Trophoblast cell (in vitro differentiated cells and primary cell): ENCODE results near the gene FIBCD1. TPM values are rescaled to one million over a fixed set of nuclear protein-coding genes. Genes with fewer than 3 reads are reported as not detected.

Experiments
- DNase-seq, 2 donors: peaks; one replicate each; pipeline ENCODE4 v3.0.0-alpha.2; 2016
- H2AFZ ChIP-seq: 2 replicates; pipeline ENCODE4 v1.6.1; 2013; ENCODE audit warnings: low read length, moderate library complexity, mild to moderate bottlenecking; ENCODE audit not compliant: insufficient read depth, poor library complexity
- H2AK5ac ChIP-seq: 2 replicates; pipeline ENCODE4 v1.6.1; 2013; ENCODE audit warnings: mild to moderate bottlenecking, low read length
- H2BK120ac ChIP-seq: 2 replicates; pipeline ENCODE4 v1.6.1; 2013; ENCODE audit warnings: low read length, mild to moderate bottlenecking, moderate library complexity; ENCODE audit not compliant: insufficient read depth, poor library complexity
- H2BK12ac ChIP-seq: 2 replicates; pipeline ENCODE4 v1.6.1; 2013; ENCODE audit warnings: mild to moderate bottlenecking, low read length, moderate library complexity
- H2BK5ac ChIP-seq: 2 replicates; pipeline ENCODE4 v1.6.1; 2013; ENCODE audit warnings: low read length, low read depth, moderate library complexity, mild to moderate bottlenecking; ENCODE audit not compliant: poor library complexity
- H3K14ac ChIP-seq: 2 replicates; pipeline ENCODE4 v1.6.1; 2013; ENCODE audit warnings: mild to moderate bottlenecking, low read length
- H3K18ac ChIP-seq: 2 replicates; pipeline ENCODE4 v1.6.1; 2013; ENCODE audit warnings: mild to moderate bottlenecking, low read length
- H3K23ac ChIP-seq: 2 replicates; pipeline ENCODE4 v1.6.1; 2013; ENCODE audit warnings: low read length
- H3K27ac ChIP-seq: 2 replicates; pipeline ENCODE4 v1.5.1; 2013; ENCODE audit warnings: low read depth, mild to moderate bottlenecking, inconsistent platforms, low read length, moderate library complexity
- H3K27me3 ChIP-seq: 2 replicates; pipeline ENCODE4 v1.6.1; 2013; ENCODE audit warnings: inconsistent platforms, mild to moderate bottlenecking, low read length, moderate library complexity; ENCODE audit not compliant: insufficient read depth
- H3K36me3 ChIP-seq, 2 experiments: 1 replicate in 1 of 2; 2 replicates in 1 of 2; pipeline ENCODE4 v1.6.1; 2013; ENCODE audit warnings: low read length in 2 of 2, mild to moderate bottlenecking in 2 of 2, moderate library complexity in 1 of 2; ENCODE audit not compliant: insufficient read depth in 2 of 2, control insufficient read depth in 1 of 2
- H3K4ac ChIP-seq: 2 replicates; pipeline ENCODE4 v1.6.1; 2013; ENCODE audit warnings: low read depth, mild to moderate bottlenecking, low read length, moderate library complexity
- H3K4me1 ChIP-seq, 2 experiments: 1 replicate in 1 of 2; 2 replicates in 1 of 2; pipeline ENCODE4 v1.6.1; 2013; ENCODE audit warnings: low read length in 2 of 2, mild to moderate bottlenecking in 2 of 2, moderate library complexity in 1 of 2; ENCODE audit not compliant: insufficient read depth in 2 of 2, control insufficient read depth in 1 of 2
- H3K4me2 ChIP-seq: 2 replicates; pipeline ENCODE4 v1.6.1; 2013; ENCODE audit warnings: inconsistent platforms, mild to moderate bottlenecking, low read length, moderate library complexity
- H3K4me3 ChIP-seq: 2 replicates; pipeline ENCODE4 v1.5.1; 2013; ENCODE audit warnings: mild to moderate bottlenecking, low read depth, low read length, inconsistent platforms
- H3K79me1 ChIP-seq: one replicate; pipeline ENCODE4 v1.6.1; 2013; ENCODE audit warnings: low read length
- H3K79me2 ChIP-seq: 2 replicates; pipeline ENCODE4 v1.6.1; 2013; ENCODE audit warnings: low read length, mild to moderate bottlenecking; ENCODE audit not compliant: control insufficient read depth, insufficient read depth, poor library complexity
- H3K9ac ChIP-seq: 2 replicates; pipeline ENCODE4 v1.6.1; 2013; ENCODE audit warnings: mild to moderate bottlenecking, low read length
- H3K9me3 ChIP-seq: 2 replicates; pipeline ENCODE4 v1.6.1; 2013; ENCODE audit warnings: low read depth, mild to moderate bottlenecking, control low read depth, inconsistent platforms, low read length; ENCODE audit not compliant: insufficient read depth
- H4K12ac ChIP-seq: 2 replicates; pipeline ENCODE4 v1.6.1; 2013; ENCODE audit warnings: low read depth, mild to moderate bottlenecking, low read length, moderate library complexity
- H4K8ac ChIP-seq: 2 replicates; pipeline ENCODE4 v1.6.1; 2013; ENCODE audit warnings: low read depth, mild to moderate bottlenecking, low read length, moderate library complexity
- H4K91ac ChIP-seq: one replicate; pipeline ENCODE4 v1.6.1; 2013; ENCODE audit warnings: low read depth, mild to moderate bottlenecking, low read length, moderate library complexity
- WGBS: extraction: QIAGEN DNeasy Blood & Tissue Kit; methylation state at CpG from one replicate; pipeline ENCODE4 v1.1.7; 2013; ENCODE audit warnings: missing lambda C conversion rate; ENCODE audit not compliant: insufficient read length, insufficient coverage; ENCODE audit errors: extremely low coverage; 5-methylcytosine and 5-hydroxymethylcytosine counted together
- polyA plus RNA-seq: library from polyadenylated mRNA; stranded (reverse); fragments of 200-250 nt; gene quantifications from 2 replicates; pipeline ENCODE4 v1.2.3, GENCODE V29; 2013

Gene FIBCD1, protein sequence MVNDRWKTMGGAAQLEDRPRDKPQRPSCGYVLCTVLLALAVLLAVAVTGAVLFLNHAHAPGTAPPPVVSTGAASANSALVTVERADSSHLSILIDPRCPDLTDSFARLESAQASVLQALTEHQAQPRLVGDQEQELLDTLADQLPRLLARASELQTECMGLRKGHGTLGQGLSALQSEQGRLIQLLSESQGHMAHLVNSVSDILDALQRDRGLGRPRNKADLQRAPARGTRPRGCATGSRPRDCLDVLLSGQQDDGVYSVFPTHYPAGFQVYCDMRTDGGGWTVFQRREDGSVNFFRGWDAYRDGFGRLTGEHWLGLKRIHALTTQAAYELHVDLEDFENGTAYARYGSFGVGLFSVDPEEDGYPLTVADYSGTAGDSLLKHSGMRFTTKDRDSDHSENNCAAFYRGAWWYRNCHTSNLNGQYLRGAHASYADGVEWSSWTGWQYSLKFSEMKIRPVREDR
- polyA plus RNA-seq = 83.3 and 85.3 TPM in 2 replicates

- Histone ChIP-seq H3K27me3 (peaks cover 32% of the 10 kb centered on the region), H3K4me2 (peak within 1 kb of the TSS; percentile 80)
Measured at GRCh38 chr9:130938652-130939404, at the start of gene FIBCD1. FIBCD1 (minus strand) TSS chr9:130939247; CDS start chr9:130938607, 640 bp downstream.

GRCh38 chr9:130988400-130988747 is 49.3 kb upstream of the FIBCD1 start:
- H3K14ac ChIP-seq = no peak overlapping the region
- no peak overlapping the region for H4K91ac ChIP-seq
- H3K79me2 ChIP-seq = no peaks in the 10 kb centered on the region
- no peaks in the 10 kb centered on the region for H3K4me1 ChIP-seq
- no peaks in the 10 kb centered on the region for H3K27me3 ChIP-seq
- H4K8ac ChIP-seq = no peak overlapping the region
- no CpG with 5 or more reads among the region's 2 CpGs for WGBS
- no peak overlapping the region for H2BK120ac ChIP-seq
- H3K36me3 ChIP-seq = no peaks in the 10 kb centered on the region
- no peak overlapping the region for H3K4me2 ChIP-seq
- H3K9me3 ChIP-seq = no peaks in the 10 kb centered on the region
- no peak overlapping the region for H3K27ac ChIP-seq
- no peak overlapping the region for H2BK5ac ChIP-seq
- no peaks in the 10 kb centered on the region for H3K79me1 ChIP-seq
- no peak overlapping the region for H2AFZ ChIP-seq
- no peak overlapping the region for H3K18ac ChIP-seq
- H3K9ac ChIP-seq = no peak overlapping the region
- no peak overlapping the region for H3K4ac ChIP-seq
- H2BK12ac ChIP-seq = no peak overlapping the region
- H2AK5ac ChIP-seq = no peak overlapping the region
- no peak overlapping the region for H3K23ac ChIP-seq
- no peak overlapping the region for H4K12ac ChIP-seq
- H3K4me3 ChIP-seq = no peak overlapping the region
- DNase-seq = no peak

More at GRCh38 chr9:130938652-130939404, at the start of gene FIBCD1:
- Histone ChIP-seq H3K4me3 (peak within 1 kb of the TSS; percentile 52), H2BK5ac (no peak within 1 kb of the TSS), H2BK120ac (peak within 1 kb of the TSS; percentile 55), H2BK12ac (no peak within 1 kb of the TSS), H4K8ac (peak within 1 kb of the TSS; percentile 51), H3K9me3 (no peaks in the 10 kb centered on the region), H3K27ac (peak within 1 kb of the TSS; percentile 4), H4K91ac (peak within 1 kb of the TSS; percentile 44), H3K18ac (no peak within 1 kb of the TSS), H3K14ac (peak within 1 kb of the TSS; percentile 26), H2AFZ (peak within 1 kb of the TSS; percentile 31), H3K23ac (no peak within 1 kb of the TSS), H3K79me2 (no peaks in the 10 kb centered on the region), H2AK5ac (no peak within 1 kb of the TSS), H3K4ac (no peak within 1 kb of the TSS), H3K4me1 (peaks cover 21 to 23% of the 10 kb centered on the region in 2 experiments), H4K12ac (no peak within 1 kb of the TSS), H3K79me1 (no peaks in the 10 kb centered on the region), H3K36me3 (no peaks in the 10 kb centered on the region), H3K9ac (no peak within 1 kb of the TSS)
- DNase-seq = peak in 1 of 2 donors; percentile 8
- no CpG with 5 or more reads among the region's 98 CpGs for WGBS

DNA sequence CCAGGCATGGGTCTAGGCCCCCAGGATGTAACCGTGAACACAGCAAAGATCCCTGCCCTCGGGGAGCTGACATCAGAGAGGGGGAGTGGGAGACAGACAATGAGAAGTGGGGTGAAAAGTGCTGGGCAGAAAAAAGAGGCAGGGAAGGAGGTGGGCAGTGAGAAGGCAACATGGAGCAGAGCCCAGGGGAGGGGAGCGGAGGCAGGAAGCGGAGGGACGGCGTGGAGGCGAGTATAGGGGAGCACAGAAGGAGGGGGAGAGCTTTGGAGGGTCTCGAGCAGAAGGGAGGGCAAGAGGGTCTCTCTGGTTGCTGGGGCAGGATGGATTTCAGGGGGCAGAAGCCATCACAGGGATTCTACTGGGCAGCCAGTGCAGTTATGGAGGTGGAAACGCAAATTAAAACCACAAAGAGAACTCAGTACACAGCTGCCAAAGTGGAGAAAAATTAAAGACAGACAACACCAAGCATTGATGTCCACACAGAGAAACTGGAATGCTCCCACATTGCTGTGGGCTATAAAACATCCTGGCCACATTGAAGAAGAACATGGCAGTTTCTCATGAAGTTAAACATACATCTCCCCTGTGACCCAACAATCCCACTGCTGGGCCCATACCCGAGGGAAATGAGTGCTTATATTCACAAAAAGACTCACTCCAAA is 48.8 kb upstream of the FIBCD1 start:
- Histone ChIP-seq H4K8ac (no peak overlapping the region), H3K4me1 (no peaks in the 10 kb centered on the region), H3K4me3 (no peak overlapping the region), H3K9me3 (no peaks in the 10 kb centered on the region), H3K4me2 (no peak overlapping the region), H3K27ac (no peak overlapping the region), H2AFZ (no peak overlapping the region), H3K14ac (no peak overlapping the region), H3K36me3 (no peaks in the 10 kb centered on the region), H2BK120ac (no peak overlapping the region), H2BK12ac (no peak overlapping the region), H3K27me3 (no peaks in the 10 kb centered on the region), H3K23ac (no peak overlapping the region), H3K79me1 (no peaks in the 10 kb centered on the region), H3K9ac (no peak overlapping the region), H3K4ac (no peak overlapping the region), H2BK5ac (no peak overlapping the region), H2AK5ac (no peak overlapping the region), H4K91ac (no peak overlapping the region), H4K12ac (no peak overlapping the region), H3K18ac (no peak overlapping the region), H3K79me2 (no peaks in the 10 kb centered on the region)
- no peak for DNase-seq
- WGBS = no CpG with 5 or more reads among the region's 10 CpGs

GRCh38 chr9:130987054-130987453 is 48.0 kb upstream of the FIBCD1 start:
- H2BK5ac ChIP-seq = no peak overlapping the region
- no peak overlapping the region for H3K4ac ChIP-seq
- no peak overlapping the region for H2AK5ac ChIP-seq
- H2BK120ac ChIP-seq = no peak overlapping the region
- no peak overlapping the region for H2BK12ac ChIP-seq
- no peaks in the 10 kb centered on the region for H3K9me3 ChIP-seq
- H3K4me3 ChIP-seq = no peak overlapping the region
- H3K36me3 ChIP-seq = no peaks in the 10 kb centered on the region
- no peak overlapping the region for H3K4me2 ChIP-seq
- H4K91ac ChIP-seq = no peak overlapping the region
- H3K79me1 ChIP-seq = no peaks in the 10 kb centered on the region
- H2AFZ ChIP-seq = no peak overlapping the region
- WGBS = no CpG with 5 or more reads among the region's 7 CpGs
- no peak for DNase-seq
- H3K27ac ChIP-seq = no peak overlapping the region
- no peak overlapping the region for H3K23ac ChIP-seq
- H4K8ac ChIP-seq = no peak overlapping the region
- H3K18ac ChIP-seq = no peak overlapping the region
- H4K12ac ChIP-seq = no peak overlapping the region
- H3K4me1 ChIP-seq = no peaks in the 10 kb centered on the region
- H3K9ac ChIP-seq = no peak overlapping the region
- no peaks in the 10 kb centered on the region for H3K27me3 ChIP-seq
- H3K14ac ChIP-seq = no peak overlapping the region
- no peaks in the 10 kb centered on the region for H3K79me2 ChIP-seq
